Astrocyte of the spinal cord (primary cell): Measurements from ENCODE around the gene TBL1XR1.

ENCODE experiments used
- DNase-seq: peaks from one replicate; pipeline ENCODE4 v3.0.0; 2011; ENCODE audit warnings: low read depth, low spot score
- H3K4me3 ChIP-seq: 2 replicates; pipeline ENCODE4 v1.5.1; 2011; ENCODE audit warnings: low read depth, mild to moderate bottlenecking, low read length, moderate library complexity
- in situ Hi-C: cut with HindIII; loops from 2 replicates; pipeline ENCODE4 v1.10.0; 2017; ENCODE audit warnings: low sequenced_read_pairs
- TF ChIP-seq, protein P1 (sequence below): IDR thresholded peaks from 2 replicates; pipeline ENCODE4 v1.5.1; 2012; ENCODE audit warnings: low read depth, mild to moderate bottlenecking, low read length, inconsistent platforms

TBL1XR1 gene

DNA sequence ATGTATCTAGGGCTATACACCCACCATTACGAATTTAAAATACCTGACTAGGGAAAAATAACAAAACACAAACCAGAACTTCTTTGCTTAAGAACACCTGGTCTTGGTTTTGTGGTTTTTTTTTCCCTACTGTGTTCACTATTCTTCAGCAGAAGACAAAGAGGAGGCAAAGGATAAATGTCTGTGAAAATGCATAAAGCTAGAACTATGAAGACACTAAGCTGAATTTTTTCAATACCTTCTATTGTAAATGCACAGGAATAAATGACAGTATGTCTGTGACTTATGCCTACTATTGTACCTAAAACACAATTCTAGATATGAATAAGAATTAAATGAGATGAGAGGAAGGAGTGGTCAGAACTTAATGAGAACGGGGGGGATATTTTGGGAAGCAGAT lies 86.9 kb downstream of the TBL1XR1 start:
- DNase-seq = no peak
- TF ChIP-seq, protein P1, sequence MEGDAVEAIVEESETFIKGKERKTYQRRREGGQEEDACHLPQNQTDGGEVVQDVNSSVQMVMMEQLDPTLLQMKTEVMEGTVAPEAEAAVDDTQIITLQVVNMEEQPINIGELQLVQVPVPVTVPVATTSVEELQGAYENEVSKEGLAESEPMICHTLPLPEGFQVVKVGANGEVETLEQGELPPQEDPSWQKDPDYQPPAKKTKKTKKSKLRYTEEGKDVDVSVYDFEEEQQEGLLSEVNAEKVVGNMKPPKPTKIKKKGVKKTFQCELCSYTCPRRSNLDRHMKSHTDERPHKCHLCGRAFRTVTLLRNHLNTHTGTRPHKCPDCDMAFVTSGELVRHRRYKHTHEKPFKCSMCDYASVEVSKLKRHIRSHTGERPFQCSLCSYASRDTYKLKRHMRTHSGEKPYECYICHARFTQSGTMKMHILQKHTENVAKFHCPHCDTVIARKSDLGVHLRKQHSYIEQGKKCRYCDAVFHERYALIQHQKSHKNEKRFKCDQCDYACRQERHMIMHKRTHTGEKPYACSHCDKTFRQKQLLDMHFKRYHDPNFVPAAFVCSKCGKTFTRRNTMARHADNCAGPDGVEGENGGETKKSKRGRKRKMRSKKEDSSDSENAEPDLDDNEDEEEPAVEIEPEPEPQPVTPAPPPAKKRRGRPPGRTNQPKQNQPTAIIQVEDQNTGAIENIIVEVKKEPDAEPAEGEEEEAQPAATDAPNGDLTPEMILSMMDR = no peak
- in situ Hi-C loops = no loop called here

DNA sequence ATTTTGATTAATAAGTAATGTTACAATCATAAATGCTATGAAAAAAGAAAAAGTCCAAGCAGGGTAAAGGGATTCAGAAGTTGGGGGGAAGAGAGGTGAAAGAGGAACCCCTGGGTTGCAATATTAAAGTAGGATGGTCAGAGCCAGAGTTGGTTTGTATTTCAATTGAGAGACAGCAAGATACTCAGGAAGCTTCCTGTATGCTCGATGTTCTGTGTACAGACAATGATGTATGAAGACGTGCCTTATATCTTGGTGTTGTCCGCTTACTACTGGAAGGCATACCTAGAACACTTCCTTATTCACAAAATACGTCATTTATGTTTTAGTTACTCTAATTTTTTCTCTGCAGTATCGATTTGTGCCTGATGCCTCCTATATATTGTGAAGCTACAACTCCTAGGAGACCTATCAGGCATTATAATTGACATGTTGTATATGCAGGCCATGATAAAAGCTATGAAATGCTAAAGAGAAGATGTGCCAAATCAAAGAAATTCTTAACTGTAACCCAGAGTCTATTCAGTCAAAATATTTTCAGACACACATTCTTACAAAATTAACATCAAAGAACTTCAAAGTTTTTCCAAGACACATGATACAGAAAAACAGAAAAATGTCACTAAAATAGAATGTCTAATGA lies 87.5 kb downstream of the TBL1XR1 start:
- no peak overlapping the region for H3K4me3 ChIP-seq
- in situ Hi-C loops = no loop called here
- no peak for DNase-seq
- TF ChIP-seq, protein P1 = no peak

More for the DNA sequence above, 86.9 kb downstream of the TBL1XR1 start:
- no peak overlapping the region for H3K4me3 ChIP-seq

DNA sequence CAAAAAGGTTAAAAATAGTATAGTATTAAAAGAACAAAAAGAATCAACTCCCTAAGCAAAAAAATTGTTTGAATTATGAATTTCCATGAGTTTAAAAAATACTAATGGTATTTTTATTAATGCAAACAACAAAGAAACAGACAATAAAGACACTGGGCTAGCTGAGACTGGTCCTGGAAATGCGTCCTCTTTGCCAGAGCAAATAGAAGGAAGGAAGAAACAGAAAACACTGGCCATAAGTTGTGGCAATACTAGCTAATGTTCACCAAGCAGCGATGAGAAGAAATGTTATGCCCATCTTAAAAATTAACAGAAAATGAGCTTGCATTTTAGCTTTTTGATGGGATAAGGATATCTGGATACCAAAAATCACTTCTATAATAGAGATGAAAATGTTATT lies 88.6 kb downstream of the TBL1XR1 start:
- H3K4me3 ChIP-seq = no peak overlapping the region
- in situ Hi-C loops = no loop called here
- no peak for DNase-seq

DNA sequence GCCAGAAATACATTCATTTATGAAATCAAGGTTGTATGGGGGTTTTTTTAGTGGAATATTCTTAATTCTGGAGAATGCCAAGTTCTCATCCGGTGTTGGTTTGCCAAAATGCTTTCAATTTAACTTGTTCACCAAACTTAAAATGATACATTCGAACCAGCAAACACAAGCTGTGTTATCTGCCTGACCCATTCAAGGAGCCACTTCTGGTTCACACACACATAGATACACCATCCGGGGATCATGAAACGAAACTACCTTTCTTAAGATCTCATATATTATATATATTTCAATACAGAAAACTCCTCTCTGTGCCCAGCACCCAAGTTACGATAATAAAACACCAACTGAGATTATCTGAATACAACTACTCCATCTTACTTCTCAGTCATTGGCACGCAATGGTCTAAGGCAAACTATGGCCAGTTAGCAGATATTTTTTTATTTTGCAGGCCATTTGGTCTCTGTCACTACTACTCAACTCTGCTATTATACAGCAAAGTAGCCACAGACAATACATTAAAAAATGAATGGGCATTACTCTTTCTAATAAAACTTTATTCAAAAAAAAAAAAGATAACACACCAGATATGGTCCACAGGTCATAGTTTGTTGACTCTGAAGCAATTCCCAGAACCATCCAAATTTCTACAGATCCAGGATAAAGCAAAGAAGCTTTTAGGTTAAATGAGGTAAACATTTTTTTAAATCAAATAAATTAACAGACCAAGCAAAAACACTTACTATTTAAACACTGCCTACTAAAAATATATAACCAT lies 89.6 kb downstream of the TBL1XR1 start:
- TF ChIP-seq, protein P1 = no peak
- no peak for DNase-seq
- H3K4me3 ChIP-seq = no peak overlapping the region
- in situ Hi-C loops = no loop called here

More for the DNA sequence above, 88.6 kb downstream of the TBL1XR1 start:
- TF ChIP-seq, protein P1 = no peak

DNA sequence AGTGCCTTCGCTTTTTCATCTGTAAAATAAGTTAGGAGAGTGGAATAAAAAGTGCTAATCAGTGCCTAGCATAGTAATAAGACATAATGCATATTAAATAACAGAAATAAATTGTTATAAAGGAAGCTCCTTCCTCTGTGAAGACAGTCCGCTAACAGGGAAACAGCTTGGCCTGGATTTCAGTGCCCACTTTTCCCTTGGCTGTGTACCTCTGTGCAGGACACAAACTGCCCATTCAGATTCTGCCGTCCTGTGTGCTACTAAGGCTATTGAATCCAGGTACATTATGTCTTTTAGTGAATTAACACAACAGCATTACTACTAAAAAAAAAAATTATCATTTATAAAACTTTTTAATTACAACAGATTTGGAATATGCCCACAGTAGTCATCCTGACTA lies 90.7 kb downstream of the TBL1XR1 start:
- no peak overlapping the region for H3K4me3 ChIP-seq
- TF ChIP-seq, protein P1 = no peak
- no peak for DNase-seq
- in situ Hi-C loops = no loop called here

DNA sequence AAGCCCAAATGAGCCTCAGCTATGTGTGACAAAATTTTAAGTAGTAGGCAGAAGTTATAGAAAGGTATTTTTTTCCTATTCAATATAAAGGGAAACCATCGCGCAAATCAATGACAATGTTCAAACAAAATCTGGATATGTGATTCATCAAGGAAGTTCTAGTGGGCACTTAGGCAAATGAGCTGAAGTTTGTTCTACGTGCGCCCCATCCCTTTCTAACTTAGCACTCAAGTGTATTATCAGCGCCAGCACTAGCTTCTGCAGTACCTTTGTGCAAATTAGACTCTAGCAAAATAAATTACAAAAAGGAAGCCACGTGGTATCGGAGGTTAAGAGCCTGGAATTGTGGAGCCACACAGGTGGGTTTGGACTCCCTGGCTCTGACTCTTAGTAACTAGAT lies 91.1 kb downstream of the TBL1XR1 start:
- no peak overlapping the region for H3K4me3 ChIP-seq
- no peak for DNase-seq
- TF ChIP-seq, protein P1 = no peak
- in situ Hi-C loops = no loop called here
